H1 (cell line): ENCODE measurements around the gene MTMR4.

Experiments
- FOSL1 ChIP-seq: IDR thresholded peaks from 2 replicates; pipeline ENCODE4 v1.6.1; 2011; ENCODE audit warnings: mild to moderate bottlenecking, low read depth, low read length, moderate library complexity; ENCODE audit not compliant: insufficient read depth
- HDAC2 ChIP-seq, 2 experiments: fragments of 300-600 bp in 1 of 2; sonication (generic) in 1 of 2; IDR thresholded peaks; 2 replicates each; pipeline ENCODE4 v1.6.1; 2011 to 2012; ENCODE audit warnings: low read depth in 2 of 2, low read length in 2 of 2, mild to moderate bottlenecking in 2 of 2, moderate library complexity in 2 of 2, borderline replicate concordance in 1 of 2, inconsistent platforms in 1 of 2
- POLR2A ChIP-seq, 2 experiments: IDR thresholded peaks; 1 replicate in 1 of 2; 2 replicates in 1 of 2; pipeline ENCODE4 v1.6.1; 2011; ENCODE audit warnings: low read depth in 2 of 2, low read length in 2 of 2, mild to moderate bottlenecking in 2 of 2; ENCODE audit errors: control extremely low read depth in 1 of 2
- RAD21 ChIP-seq, 2 experiments: IDR thresholded peaks in 1 of 2; conservative IDR thresholded peaks in 1 of 2; 2 replicates each; pipeline ENCODE4 v1.6.1; 2011; ENCODE audit warnings: low read depth in 2 of 2, low read length in 2 of 2, improper control_type of control experiment in 1 of 2, inconsistent platforms in 1 of 2, mild to moderate bottlenecking in 1 of 2, moderate library complexity in 1 of 2
- YY1 ChIP-seq: IDR thresholded peaks from 2 replicates; pipeline ENCODE4 v1.6.1; 2011; ENCODE audit warnings: low read depth, mild to moderate bottlenecking, low read length
- TF ChIP-seq, protein P1 (sequence below), 3 experiments: IDR thresholded peaks; 1 replicate in 2 of 3; 2 replicates in 1 of 3; pipeline versions ENCODE4 v1.5.1 to v1.6.1; 2011; ENCODE audit warnings: low read length in 3 of 3, mild to moderate bottlenecking in 3 of 3, inconsistent platforms in 2 of 3, low read depth in 1 of 3, moderate library complexity in 1 of 3; ENCODE audit not compliant: insufficient read depth in 1 of 3; ENCODE audit errors: control extremely low read depth in 1 of 3
- TF ChIP-seq, protein P2 (sequence below): IDR thresholded peaks from 2 replicates; pipeline ENCODE4 v1.6.1; 2011; ENCODE audit warnings: low read length, improper control_type of control experiment
- TF ChIP-seq, protein P3 (sequence below): IDR thresholded peaks from 2 replicates; pipeline ENCODE4 v1.6.1; 2012; ENCODE audit warnings: inconsistent platforms

DNA sequence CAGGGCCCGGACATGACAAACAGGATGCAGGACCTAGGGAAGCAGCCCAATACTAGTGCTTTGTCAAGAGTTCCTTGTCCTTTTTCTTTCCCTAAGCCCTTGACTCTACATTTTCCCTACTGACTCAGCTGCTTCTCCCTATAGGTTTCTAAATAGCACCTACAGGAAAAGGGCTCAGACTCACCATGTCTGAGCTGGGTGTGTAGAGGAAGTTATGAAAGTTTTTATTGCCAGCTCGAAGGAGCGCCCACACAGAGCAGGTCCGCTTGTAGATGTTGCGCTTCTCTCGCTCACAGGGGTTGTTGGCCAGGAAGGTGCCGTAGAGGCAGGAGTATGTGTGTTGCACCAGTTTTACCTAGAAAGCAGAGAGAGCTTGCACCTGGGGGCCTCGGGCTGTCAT is 10.6 kb downstream of the MTMR4 start:
- TF ChIP-seq, protein P1, sequence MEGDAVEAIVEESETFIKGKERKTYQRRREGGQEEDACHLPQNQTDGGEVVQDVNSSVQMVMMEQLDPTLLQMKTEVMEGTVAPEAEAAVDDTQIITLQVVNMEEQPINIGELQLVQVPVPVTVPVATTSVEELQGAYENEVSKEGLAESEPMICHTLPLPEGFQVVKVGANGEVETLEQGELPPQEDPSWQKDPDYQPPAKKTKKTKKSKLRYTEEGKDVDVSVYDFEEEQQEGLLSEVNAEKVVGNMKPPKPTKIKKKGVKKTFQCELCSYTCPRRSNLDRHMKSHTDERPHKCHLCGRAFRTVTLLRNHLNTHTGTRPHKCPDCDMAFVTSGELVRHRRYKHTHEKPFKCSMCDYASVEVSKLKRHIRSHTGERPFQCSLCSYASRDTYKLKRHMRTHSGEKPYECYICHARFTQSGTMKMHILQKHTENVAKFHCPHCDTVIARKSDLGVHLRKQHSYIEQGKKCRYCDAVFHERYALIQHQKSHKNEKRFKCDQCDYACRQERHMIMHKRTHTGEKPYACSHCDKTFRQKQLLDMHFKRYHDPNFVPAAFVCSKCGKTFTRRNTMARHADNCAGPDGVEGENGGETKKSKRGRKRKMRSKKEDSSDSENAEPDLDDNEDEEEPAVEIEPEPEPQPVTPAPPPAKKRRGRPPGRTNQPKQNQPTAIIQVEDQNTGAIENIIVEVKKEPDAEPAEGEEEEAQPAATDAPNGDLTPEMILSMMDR (IDR thresholded peaks at IDR 0.05; ENCODE audit: control extremely low read depth in 1 of 3, insufficient read depth in 1 of 3, low read depth in 1 of 3, low read length in 3 of 3) = no peak
- TF ChIP-seq HDAC2 (IDR thresholded peaks at IDR 0.05; ENCODE audit: borderline replicate concordance in 1 of 2, low read depth in 2 of 2, low read length in 2 of 2) (no peak), POLR2A (IDR thresholded peaks at IDR 0.05; ENCODE audit: control extremely low read depth in 1 of 2, low read depth in 2 of 2, low read length in 2 of 2) (no peak), RAD21 (IDR thresholded peaks at IDR 0.05 in 1 of 2, conservative IDR thresholded peaks at IDR 0.05 in 1 of 2; ENCODE audit: low read depth in 2 of 2, low read length in 2 of 2) (no peak), FOSL1 (no peak), YY1 (no peak)
- TF ChIP-seq, protein P2, sequence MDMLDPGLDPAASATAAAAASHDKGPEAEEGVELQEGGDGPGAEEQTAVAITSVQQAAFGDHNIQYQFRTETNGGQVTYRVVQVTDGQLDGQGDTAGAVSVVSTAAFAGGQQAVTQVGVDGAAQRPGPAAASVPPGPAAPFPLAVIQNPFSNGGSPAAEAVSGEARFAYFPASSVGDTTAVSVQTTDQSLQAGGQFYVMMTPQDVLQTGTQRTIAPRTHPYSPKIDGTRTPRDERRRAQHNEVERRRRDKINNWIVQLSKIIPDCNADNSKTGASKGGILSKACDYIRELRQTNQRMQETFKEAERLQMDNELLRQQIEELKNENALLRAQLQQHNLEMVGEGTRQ = no peak
- TF ChIP-seq, protein P3, sequence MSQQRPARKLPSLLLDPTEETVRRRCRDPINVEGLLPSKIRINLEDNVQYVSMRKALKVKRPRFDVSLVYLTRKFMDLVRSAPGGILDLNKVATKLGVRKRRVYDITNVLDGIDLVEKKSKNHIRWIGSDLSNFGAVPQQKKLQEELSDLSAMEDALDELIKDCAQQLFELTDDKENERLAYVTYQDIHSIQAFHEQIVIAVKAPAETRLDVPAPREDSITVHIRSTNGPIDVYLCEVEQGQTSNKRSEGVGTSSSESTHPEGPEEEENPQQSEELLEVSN = no peak
